ENCODE results near the gene PSTPIP1. TPM values are rescaled to one million over a fixed set of nuclear protein-coding genes. Genes with fewer than 3 reads are reported as not detected.

PSTPIP1 gene
- total RNA-seq, 4 donors from 2014 or later: 2.9 to 8.9 (median 4.0) TPM

DNA sequence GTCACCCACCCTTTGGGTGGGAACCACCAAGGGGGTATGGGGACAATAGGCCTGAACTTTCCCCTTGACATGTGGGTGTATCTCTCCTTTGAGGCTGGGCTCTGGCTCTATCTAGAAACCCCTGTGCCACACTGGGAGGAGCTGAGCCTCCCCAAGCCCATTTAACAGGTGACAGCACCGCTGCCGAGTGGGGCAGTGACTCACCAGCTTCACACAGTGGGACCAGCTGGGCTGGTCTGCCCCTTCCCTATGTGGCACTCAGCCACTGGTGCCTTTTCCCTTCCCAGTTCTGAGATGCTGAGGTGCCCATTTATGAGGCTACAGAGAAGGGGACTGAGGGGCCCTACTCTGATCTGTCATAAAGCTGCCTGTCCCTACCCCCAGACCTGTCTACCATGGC lies 5.1 kb downstream of the PSTPIP1 start:
- 61% methylated on average over 2 of the region's 2 CpGs; no CpG with 5 or more reads in 1 of the 2 donors for WGBS, 2 donors
- intact Hi-C loops (cut with DNase I; ENCODE audit: low total_unique reads): loop anchor here (5.0 kb wide), 1 partner anchor 977 kb away; no protein-coding TSS in a partner anchor
- no peak for TF ChIP-seq POLR2A (IDR thresholded peaks at IDR 0.05)
- TF ChIP-seq, protein P1, sequence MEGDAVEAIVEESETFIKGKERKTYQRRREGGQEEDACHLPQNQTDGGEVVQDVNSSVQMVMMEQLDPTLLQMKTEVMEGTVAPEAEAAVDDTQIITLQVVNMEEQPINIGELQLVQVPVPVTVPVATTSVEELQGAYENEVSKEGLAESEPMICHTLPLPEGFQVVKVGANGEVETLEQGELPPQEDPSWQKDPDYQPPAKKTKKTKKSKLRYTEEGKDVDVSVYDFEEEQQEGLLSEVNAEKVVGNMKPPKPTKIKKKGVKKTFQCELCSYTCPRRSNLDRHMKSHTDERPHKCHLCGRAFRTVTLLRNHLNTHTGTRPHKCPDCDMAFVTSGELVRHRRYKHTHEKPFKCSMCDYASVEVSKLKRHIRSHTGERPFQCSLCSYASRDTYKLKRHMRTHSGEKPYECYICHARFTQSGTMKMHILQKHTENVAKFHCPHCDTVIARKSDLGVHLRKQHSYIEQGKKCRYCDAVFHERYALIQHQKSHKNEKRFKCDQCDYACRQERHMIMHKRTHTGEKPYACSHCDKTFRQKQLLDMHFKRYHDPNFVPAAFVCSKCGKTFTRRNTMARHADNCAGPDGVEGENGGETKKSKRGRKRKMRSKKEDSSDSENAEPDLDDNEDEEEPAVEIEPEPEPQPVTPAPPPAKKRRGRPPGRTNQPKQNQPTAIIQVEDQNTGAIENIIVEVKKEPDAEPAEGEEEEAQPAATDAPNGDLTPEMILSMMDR (IDR thresholded peaks at IDR 0.05): no peak
- no peak overlapping the region for H3K4me3 ChIP-seq (ENCODE audit: low read depth, poor library complexity, severe bottlenecking)
- DNase-seq (ENCODE audit: low spot score in 2 of 2): no peak

DNA sequence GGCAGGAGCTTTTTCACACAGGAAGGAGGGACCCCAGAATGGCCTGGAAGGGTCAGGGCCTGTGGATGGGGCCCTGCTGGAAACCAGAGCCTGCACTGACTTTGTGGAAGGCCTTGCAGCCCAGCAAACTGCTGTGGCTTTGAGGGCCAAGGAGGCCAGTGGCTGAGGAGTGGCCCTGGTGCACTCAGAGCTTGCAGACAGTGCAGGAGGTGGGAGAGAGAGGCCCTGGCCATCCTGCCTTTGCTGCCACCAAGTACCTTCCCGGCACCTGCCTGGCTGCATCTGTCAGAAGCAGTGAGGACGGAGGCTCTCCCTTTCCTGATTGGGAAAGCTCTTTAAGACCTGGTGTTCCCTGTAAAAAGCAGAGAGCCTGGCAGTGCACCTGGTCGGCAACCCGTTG lies 6.4 kb downstream of the PSTPIP1 start:
- TF ChIP-seq, protein P1 (IDR thresholded peaks at IDR 0.05): no peak
- no peak for TF ChIP-seq POLR2A (IDR thresholded peaks at IDR 0.05)
- no peak for DNase-seq (ENCODE audit: low spot score in 2 of 2)
- H3K4me3 ChIP-seq (ENCODE audit: low read depth, poor library complexity, severe bottlenecking): no peak overlapping the region
- WGBS, 2 donors: 76 to 79% methylated on average over 4 of the region's 4 CpGs
- intact Hi-C loops (cut with DNase I; ENCODE audit: low total_unique reads): no loop called here

DNA sequence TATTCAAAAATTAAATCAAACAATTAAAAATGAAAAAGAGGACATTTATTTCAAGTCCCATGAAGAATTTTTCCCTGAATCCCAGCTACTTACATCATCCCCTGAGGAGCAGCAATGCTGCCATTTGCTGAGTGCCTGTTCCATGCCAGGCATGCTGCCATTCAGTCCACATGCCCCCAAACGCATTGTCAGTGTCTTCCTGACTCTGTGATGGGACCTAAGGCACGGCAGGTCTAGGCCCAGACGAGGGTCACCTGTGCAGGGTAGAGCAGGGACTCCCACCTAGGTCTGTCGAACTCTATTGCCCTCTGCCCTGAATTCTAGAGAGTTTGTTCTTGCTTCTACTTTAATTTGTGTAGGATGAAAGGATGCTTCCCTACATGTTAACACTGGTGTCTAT lies 7.0 kb downstream of the PSTPIP1 start:
- DNase-seq (ENCODE audit: low spot score in 2 of 2): no peak
- TF ChIP-seq, protein P1 (IDR thresholded peaks at IDR 0.05): no peak
- no peak for TF ChIP-seq POLR2A (IDR thresholded peaks at IDR 0.05)
- WGBS, 2 donors: 74 to 78% methylated on average over 4 of the region's 4 CpGs
- no peak overlapping the region for H3K4me3 ChIP-seq (ENCODE audit: low read depth, poor library complexity, severe bottlenecking)
- intact Hi-C loops (cut with DNase I; ENCODE audit: low total_unique reads): no loop called here

DNA sequence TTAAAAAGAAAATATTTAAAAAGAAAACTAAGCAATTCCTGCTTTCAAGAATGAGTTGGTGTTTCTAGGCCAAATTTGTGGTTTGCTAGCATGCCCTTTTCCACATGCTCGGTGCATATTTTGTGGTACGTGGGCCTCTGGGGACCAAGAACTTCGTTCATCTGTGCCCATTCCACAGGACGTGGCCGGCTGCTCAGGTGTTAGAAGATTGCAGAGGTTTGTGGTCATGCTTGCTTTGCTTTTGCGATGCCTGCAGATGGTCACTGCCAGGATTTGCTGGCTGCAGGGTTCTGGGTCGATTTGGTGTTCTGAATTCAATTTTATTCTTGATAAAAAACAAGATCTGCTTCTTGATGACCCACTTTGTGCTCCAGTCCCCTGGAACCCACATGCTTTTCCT lies 7.5 kb downstream of the PSTPIP1 start:
- TF ChIP-seq, protein P1 (IDR thresholded peaks at IDR 0.05): no peak
- no peak for TF ChIP-seq POLR2A (IDR thresholded peaks at IDR 0.05)
- no peak overlapping the region for H3K4me3 ChIP-seq (ENCODE audit: low read depth, poor library complexity, severe bottlenecking)
- intact Hi-C loops (cut with DNase I; ENCODE audit: low total_unique reads): no loop called here
- no peak for DNase-seq (ENCODE audit: low spot score in 2 of 2)
- 64 to 71% methylated on average over 7 of the region's 7 CpGs for WGBS, 2 donors

DNA sequence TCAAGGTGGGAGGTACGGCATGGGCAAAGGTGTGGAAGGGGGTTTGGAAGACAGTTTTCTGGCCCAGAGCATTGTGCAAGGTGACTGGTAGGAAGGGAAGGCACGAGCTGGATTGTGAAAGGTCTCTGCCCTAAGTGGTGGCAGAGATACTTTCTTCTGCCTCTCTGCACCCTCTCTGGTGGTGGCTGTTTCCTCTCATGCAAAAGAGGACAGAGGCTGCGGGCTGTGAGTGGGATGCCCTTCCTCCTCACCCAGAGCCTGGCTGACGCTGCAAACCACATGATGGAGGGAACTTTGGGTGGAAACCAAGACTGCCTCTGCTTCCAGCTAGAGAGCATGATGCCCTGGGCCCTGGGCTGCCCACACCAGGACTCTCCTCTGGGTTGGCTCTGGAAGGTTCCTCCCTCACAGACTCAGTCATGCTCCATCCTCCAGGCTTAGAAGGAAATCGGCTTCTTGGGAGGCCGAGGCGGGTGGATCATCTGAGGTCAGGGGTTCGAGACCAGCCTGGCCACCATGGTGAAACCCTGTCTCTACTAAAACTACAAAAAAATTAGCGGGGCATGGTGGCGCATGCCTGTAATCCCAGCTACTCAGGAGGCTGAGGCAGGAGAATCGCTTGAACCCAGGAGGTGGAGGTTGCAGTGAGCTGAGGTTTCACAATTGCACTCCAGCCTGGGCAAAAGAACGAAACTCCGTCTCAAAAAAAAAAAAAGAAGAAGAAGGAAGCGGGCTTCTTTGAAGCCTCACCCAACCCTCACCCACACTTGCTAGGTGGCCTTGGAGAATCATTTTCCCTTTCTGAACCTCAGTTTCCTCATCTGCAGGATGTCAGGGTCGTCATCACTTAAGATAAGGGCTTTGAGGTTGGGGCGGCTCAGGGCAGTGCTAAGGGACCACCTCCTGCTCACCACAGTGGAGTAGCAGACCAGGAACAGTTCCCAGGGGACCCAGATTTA lies 8.3 kb downstream of the PSTPIP1 start:
- intact Hi-C loops (cut with DNase I; ENCODE audit: low total_unique reads): no loop called here
- no peak for TF ChIP-seq POLR2A (IDR thresholded peaks at IDR 0.05)
- TF ChIP-seq, protein P1 (IDR thresholded peaks at IDR 0.05): no peak
- no peak overlapping the region for H3K4me3 ChIP-seq (ENCODE audit: low read depth, poor library complexity, severe bottlenecking)
- 78 to 79% methylated on average over 16 of the region's 16 CpGs for WGBS, 2 donors
- DNase-seq (ENCODE audit: low spot score in 2 of 2): peak in 1 of 2 donors; percentile 60

Data from lower leg skin (tissue), 4 donors.